ENCODE measurements around the gene GALNT1.

Gene GALNT1

GRCh38 chr18:35728676-35729075 lies 147.1 kb downstream of the GALNT1 start:
- DNase-seq: no peak

- no peak for DNase-seq
These were observed 148.6 kb downstream of the GALNT1 start for GRCh38 chr18:35729991-35730668.

- DNase-seq: no peak
These were observed 149.3 kb downstream of the GALNT1 start for GRCh38 chr18:35730691-35731370.

GRCh38 chr18:35731701-35732100 lies 150.2 kb downstream of the GALNT1 start:
- DNase-seq: no peak

- no peak for DNase-seq
These were observed 150.6 kb downstream of the GALNT1 start for GRCh38 chr18:35732162-35732561.

GRCh38 chr18:35732636-35733035 lies 151.1 kb downstream of the GALNT1 start:
- no peak for DNase-seq

GRCh38 chr18:35733408-35733807 lies 151.9 kb downstream of the GALNT1 start:
- no peak for DNase-seq

GRCh38 chr18:35736696-35737095 lies 155.2 kb downstream of the GALNT1 start:
- no peak for DNase-seq

- no peak for DNase-seq
These were observed 158.2 kb downstream of the GALNT1 start for GRCh38 chr18:35739778-35740177.

- DNase-seq: no peak
These were observed 159.1 kb downstream of the GALNT1 start for GRCh38 chr18:35740656-35741055.

- no peak for DNase-seq
These were observed 162.4 kb downstream of the GALNT1 start for GRCh38 chr18:35743916-35744315.

GRCh38 chr18:35745814-35746213 lies 164.3 kb downstream of the GALNT1 start:
- DNase-seq: no peak

GRCh38 chr18:35746826-35747339 lies 165.3 kb downstream of the GALNT1 start:
- DNase-seq: no peak

GRCh38 chr18:35747894-35748472 lies 166.4 kb downstream of the GALNT1 start:
- DNase-seq: no peak

GRCh38 chr18:35749701-35750100 lies 168.2 kb downstream of the GALNT1 start:
- DNase-seq: no peak

- DNase-seq: no peak
These were observed 169.4 kb downstream of the GALNT1 start for GRCh38 chr18:35750929-35751328.

GRCh38 chr18:35753306-35753910 lies 171.9 kb downstream of the GALNT1 start:
- no peak for DNase-seq

- no peak for DNase-seq
These were observed 172.9 kb downstream of the GALNT1 start for GRCh38 chr18:35754464-35754863.

- no peak for DNase-seq
These were observed 173.8 kb downstream of the GALNT1 start for GRCh38 chr18:35755369-35755768.

GRCh38 chr18:35756506-35757117 lies 175.1 kb downstream of the GALNT1 start:
- DNase-seq: peak; percentile 84

Measured in DMS79 treated with DMSO at 0.1 percent for 48 hours (cell line).